IMR-90 (cell line): ENCODE measurements around the gene SLAMF7.

Experiments
- BHLHE40 ChIP-seq: fragments of 150-350 bp; IDR thresholded peaks from 2 replicates; pipeline ENCODE4 v1.6.1; 2016; ENCODE audit warnings: mild to moderate bottlenecking, low read depth, low read length
- CEBPB ChIP-seq: IDR thresholded peaks from 2 replicates; pipeline ENCODE4 v1.6.1; 2012; ENCODE audit warnings: low read depth, low read length, improper control_type of control experiment
- CHD1 ChIP-seq: IDR thresholded peaks from 2 replicates; pipeline ENCODE4 v1.6.1; 2012; ENCODE audit warnings: low read depth, low read length, improper control_type of control experiment
- FOS ChIP-seq: fragments of 150-350 bp; IDR thresholded peaks from 2 replicates; pipeline ENCODE4 v1.6.1; 2016; ENCODE audit warnings: low read depth, low read length
- MAFK ChIP-seq: IDR thresholded peaks from 2 replicates; pipeline ENCODE4 v1.6.1; 2012; ENCODE audit warnings: low read depth, low read length, improper control_type of control experiment
- MXI1 ChIP-seq: IDR thresholded peaks from 2 replicates; pipeline ENCODE4 v1.6.1; 2012; ENCODE audit warnings: low read depth, mild to moderate bottlenecking, low read length, moderate library complexity, borderline replicate concordance
- POLR2A ChIP-seq: IDR thresholded peaks from 2 replicates; pipeline ENCODE4 v1.6.1; 2012; ENCODE audit warnings: mild to moderate bottlenecking, low read depth, low read length
- RAD21 ChIP-seq: IDR thresholded peaks from 2 replicates; pipeline ENCODE4 v1.6.1; 2012; ENCODE audit warnings: low read length, improper control_type of control experiment
- RCOR1 ChIP-seq: IDR thresholded peaks from 2 replicates; pipeline ENCODE4 v1.6.1; 2012; ENCODE audit warnings: mild to moderate bottlenecking, low read length, improper control_type of control experiment; ENCODE audit not compliant: insufficient replicate concordance
- RFX5 ChIP-seq: IDR thresholded peaks from 2 replicates; pipeline ENCODE4 v1.8.0; 2012; ENCODE audit warnings: low read depth, mild to moderate bottlenecking, low read length, moderate library complexity
- SMC3 ChIP-seq: fragments of 150-350 bp; IDR thresholded peaks from 2 replicates; pipeline ENCODE4 v1.6.1; 2016; ENCODE audit warnings: low read depth, mild to moderate bottlenecking, antibody characterized with exemption, low read length, moderate library complexity
- TF ChIP-seq, protein P1 (sequence below): conservative IDR thresholded peaks from 2 replicates; pipeline ENCODE4 v1.5.1; 2012; ENCODE audit warnings: mild to moderate bottlenecking, low read depth, low read length, improper control_type of control experiment
- TF ChIP-seq, protein P2 (sequence below): fragments of 150-350 bp; IDR thresholded peaks from 2 replicates; pipeline ENCODE4 v1.6.1; 2016; ENCODE audit warnings: low read depth, mild to moderate bottlenecking, low read length, moderate library complexity, borderline replicate concordance

DNA sequence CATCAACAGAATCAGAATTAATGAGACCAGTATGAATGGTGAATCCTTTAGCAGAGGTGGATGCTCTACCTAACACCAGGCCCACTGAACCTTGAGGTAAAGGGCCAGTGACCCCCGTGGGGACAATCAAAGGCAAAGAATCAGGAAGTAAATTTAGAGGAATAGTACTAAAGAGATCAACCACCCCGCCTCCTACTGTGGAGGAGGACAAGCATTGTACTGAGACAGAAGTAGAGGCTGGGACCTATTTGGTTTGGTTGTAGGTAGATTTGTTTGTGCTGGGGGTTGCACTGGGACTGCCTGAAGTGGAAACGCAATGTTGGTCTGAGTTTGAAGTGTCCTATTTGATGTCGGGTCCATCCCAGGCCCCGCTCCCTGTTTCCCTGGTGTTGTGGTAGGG, 36.9 kb upstream of the SLAMF7 start:
- TF ChIP-seq, protein P1, sequence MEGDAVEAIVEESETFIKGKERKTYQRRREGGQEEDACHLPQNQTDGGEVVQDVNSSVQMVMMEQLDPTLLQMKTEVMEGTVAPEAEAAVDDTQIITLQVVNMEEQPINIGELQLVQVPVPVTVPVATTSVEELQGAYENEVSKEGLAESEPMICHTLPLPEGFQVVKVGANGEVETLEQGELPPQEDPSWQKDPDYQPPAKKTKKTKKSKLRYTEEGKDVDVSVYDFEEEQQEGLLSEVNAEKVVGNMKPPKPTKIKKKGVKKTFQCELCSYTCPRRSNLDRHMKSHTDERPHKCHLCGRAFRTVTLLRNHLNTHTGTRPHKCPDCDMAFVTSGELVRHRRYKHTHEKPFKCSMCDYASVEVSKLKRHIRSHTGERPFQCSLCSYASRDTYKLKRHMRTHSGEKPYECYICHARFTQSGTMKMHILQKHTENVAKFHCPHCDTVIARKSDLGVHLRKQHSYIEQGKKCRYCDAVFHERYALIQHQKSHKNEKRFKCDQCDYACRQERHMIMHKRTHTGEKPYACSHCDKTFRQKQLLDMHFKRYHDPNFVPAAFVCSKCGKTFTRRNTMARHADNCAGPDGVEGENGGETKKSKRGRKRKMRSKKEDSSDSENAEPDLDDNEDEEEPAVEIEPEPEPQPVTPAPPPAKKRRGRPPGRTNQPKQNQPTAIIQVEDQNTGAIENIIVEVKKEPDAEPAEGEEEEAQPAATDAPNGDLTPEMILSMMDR: no peak
- no peak for TF ChIP-seq POLR2A
- TF ChIP-seq FOS: no peak
- no peak for TF ChIP-seq CEBPB
- no peak for TF ChIP-seq MAFK
- no peak for TF ChIP-seq RAD21
- TF ChIP-seq, protein P2, sequence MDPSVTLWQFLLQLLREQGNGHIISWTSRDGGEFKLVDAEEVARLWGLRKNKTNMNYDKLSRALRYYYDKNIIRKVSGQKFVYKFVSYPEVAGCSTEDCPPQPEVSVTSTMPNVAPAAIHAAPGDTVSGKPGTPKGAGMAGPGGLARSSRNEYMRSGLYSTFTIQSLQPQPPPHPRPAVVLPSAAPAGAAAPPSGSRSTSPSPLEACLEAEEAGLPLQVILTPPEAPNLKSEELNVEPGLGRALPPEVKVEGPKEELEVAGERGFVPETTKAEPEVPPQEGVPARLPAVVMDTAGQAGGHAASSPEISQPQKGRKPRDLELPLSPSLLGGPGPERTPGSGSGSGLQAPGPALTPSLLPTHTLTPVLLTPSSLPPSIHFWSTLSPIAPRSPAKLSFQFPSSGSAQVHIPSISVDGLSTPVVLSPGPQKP: no peak
- no peak for TF ChIP-seq CHD1
- no peak for TF ChIP-seq BHLHE40
- no peak for TF ChIP-seq MXI1
- TF ChIP-seq RCOR1: no peak
- no peak for TF ChIP-seq RFX5
- TF ChIP-seq SMC3: no peak
